GM21447 (cell line): Measurements from ENCODE around the gene RPRML.
"Not testable (repeated sequence)": the region's sequence is repeated elsewhere in the genome, so short reads cannot be mapped to it uniquely, and the experiment has no call there.

Source experiments
- ATAC-seq: cut with Tn5 transposase; IDR thresholded peaks from one replicate; pipeline ENCODE4 v1.9.1; 2021; ENCODE audit not compliant: unreplicated experiment

Gene RPRML

DNA sequence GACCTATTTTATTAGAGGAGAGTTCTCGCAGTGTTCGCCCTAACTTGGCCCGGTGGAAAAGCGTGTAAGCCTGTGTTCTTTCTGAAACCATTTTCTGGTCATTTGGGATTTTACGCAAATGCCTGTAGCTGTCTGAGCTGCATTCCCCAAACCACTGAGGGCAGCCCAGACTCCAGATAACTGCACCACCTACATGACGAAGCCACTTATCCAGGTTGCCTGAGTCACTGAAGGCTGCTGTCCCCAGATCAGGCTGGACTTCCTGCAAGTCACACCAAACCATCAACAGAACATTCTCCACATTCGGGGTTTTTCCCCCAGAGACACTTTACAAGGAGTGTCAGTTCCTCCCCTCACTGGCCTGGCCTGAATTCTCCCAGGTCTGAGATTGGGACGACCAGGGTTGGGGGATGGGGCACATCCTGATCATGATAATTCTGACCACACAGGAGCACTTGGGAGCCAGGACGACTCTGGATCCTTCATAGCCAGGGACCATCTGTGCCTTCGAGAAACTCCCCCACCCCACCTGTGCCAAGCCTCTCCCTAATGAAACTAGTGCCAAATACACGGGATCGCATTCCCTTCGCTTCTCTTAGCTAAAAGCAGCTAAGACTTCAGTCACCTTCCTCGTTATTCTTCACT, 2.3 kb downstream of the RPRML start:
- ATAC-seq, result no peak

- no peak for ATAC-seq
These were observed 3.8 kb downstream of the RPRML start for GRCh38 chr17:46975287-46975686.

DNA sequence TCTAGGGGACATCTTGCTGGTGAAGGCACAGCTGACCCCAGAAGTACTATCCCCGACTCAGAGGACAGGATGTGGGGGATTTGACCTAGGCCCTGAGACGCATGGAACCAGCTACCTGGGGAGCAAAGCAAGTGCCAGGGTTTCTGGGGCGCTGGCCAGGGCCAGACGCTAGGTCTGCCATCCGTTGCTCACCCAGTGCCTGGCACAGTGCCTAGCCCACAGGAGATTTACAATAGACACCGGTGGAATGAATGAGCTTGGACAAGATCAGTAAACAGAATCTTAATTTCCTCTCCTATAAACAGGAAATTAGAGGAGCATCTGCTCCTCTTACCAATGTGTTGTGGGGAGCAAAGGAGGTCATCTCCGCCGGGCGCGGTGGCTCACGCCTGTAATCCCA, 5.0 kb downstream of the RPRML start:
- no peak for ATAC-seq

GRCh38 chr17:46972346-46972745, 6.7 kb downstream of the RPRML start:
- ATAC-seq, result no peak

- ATAC-seq, result no peak
These were observed 7.3 kb downstream of the RPRML start for GRCh38 chr17:46971647-46972300.

DNA sequence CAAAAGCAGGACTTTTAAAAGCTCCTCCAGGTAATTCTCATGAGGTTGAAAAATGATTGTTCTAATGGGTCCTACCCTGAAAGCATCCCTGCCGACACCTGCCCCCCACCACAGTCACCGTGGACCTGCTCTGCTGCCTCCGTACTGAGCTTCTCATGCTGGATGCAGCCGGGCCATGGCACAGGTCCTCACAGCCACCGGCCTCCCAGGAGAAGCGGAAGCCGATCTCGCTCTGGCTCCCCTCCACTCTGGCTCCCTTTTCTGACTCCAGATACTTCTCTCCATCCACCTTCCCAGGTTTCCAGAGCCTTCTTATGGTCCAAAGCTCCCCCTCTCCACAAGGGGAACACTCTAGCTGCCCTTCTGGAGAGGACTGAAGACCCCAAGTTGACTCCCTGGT, 10.2 kb downstream of the RPRML start:
- ATAC-seq, result no peak

GRCh38 chr17:46968224-46968834, 10.7 kb downstream of the RPRML start:
- no peak for ATAC-seq

DNA sequence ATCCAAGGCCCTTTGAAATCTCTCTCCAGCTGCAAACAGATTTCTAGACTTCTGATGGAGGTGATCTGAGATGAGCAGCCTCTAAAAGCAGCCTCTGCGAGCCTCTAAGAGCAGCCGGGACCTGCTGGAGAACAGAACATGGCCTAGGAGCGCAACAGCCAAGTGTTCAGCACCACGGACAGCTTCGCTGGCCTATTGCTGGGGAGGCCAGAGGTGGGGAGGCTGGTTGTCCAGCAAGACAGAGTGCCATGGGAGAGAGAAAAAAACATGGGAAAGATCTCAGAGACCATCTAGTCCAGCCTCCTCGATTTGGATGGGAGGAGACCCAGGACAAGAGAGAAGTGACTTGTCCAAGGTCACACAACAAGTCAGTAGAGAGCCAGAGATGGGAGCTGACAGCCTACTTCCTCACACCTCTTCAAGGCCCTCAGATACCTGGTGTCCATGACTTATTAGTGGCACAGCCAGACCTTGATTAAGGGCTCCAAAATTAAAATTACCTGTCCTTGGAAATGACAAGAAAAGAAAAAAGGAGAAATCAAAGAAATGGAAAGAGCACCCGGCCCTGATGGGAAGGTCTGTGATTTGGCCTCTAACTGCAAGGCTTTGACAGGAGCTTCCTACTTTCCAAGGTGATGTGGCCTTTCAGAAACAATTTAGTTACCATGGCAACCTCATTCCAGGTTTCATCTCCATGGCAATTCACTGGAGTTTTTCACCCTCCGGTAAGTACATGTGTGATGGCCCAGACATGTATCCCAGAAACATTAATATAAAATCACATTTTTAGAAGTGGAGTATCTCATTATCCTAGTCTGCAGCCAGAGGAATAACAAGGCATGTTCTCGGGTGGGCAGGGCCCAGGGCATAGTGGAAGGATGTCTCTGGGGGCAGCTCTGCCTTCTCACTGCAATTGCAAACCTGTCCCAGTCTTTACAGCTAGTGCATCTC, 14.5 kb downstream of the RPRML start:
- ATAC-seq, result no peak

DNA sequence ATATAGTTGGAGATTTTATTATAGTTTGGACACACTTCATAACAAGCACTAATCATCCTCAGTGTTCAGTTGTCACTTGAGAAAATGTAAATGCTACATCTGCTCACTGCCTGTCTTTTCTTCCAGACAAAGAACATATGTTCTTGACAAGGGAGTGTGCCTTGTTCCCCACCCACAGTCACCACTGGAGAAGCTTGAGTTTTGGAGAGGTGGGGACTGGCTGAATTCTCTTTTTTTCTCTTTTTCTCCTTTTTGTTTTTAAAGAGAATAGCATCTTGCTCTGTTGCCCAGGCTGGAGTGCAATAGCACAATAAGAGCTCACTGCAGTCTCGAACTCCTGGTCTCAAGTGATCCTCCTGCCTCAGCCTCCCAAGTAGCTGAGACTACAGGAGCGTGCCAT, 15.5 kb downstream of the RPRML start:
- ATAC-seq, result no peak

GRCh38 chr17:46962374-46962790, 16.7 kb downstream of the RPRML start:
- no peak for ATAC-seq

DNA sequence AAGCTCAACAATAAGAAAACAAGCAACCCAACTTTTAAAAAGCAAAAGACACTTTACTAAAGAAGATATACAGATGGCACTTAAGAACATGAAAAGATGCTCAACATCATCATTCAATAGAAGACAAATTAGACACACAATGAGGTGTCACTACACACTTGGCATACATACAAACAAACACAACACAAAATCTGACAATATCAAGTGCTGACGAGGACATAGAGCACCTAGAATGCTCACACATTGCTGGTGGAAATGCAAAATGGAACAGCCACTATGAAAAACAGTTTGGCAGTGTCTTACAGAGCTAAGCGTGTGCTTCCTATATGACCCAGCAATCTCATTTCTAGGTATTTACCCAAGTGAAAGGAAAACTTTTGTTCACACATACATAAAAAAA, 18.9 kb downstream of the RPRML start:
- ATAC-seq, result no peak

GRCh38 chr17:46958041-46958591, 20.9 kb downstream of the RPRML start:
- ATAC-seq, result no peak

DNA sequence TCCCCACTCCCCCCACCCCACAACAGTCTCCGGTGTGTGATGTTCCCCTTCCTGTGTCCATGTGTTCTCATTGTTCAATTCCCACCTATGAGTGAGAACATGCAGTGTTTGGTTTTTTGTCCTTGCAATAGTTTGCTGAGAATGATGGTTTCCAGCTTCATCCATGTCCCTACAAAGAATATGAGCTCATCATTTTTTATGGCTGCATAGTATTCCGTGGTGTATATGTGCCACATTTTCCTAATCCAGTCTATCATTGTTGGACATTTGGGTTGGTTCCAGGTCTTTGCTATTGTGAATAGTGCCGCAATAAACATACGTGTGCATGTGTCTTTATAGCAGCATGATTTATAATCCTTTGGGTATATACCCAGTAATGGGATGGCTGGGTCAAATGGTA, 25.9 kb downstream of the RPRML start:
- ATAC-seq, result not testable (repeated sequence)

- ATAC-seq, result no peak
These were observed 26.9 kb downstream of the RPRML start for GRCh38 chr17:46952115-46952514.

GRCh38 chr17:46951706-46952105, 27.3 kb downstream of the RPRML start:
- ATAC-seq, result no peak

GRCh38 chr17:46950997-46951621, 27.9 kb downstream of the RPRML start:
- ATAC-seq, result no peak

DNA sequence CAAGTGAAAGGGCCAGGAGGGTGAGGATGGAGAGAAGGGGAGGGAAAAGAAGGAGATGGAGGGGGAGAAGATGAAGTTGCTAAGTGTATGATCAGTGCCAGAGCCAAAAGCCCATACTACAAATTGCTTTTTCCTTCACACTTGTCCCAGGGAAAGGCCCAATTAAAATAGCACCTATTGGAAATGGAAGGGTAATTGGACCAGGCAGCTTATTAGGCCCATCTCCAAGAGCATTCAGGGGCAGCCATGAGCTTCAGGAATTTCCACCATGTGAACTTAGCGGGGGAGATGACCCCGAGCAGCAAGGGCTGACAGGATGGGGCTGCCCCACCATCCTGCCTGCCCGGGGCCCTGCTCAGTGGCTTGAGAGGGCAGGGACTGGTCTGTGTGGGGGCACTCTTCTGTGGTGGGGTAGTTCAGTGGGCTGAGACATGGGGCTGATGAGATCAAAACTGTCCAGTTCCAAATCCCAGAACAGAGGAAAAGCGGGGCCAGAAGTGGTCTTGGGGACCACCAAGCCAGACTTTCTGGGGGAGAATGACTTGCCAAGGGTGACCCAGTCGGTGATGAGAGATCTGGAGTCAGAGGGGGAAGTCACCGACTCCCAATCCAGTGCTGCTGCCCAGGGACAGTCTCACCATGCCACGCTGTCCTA, 28.6 kb downstream of the RPRML start:
- ATAC-seq, result no peak

DNA sequence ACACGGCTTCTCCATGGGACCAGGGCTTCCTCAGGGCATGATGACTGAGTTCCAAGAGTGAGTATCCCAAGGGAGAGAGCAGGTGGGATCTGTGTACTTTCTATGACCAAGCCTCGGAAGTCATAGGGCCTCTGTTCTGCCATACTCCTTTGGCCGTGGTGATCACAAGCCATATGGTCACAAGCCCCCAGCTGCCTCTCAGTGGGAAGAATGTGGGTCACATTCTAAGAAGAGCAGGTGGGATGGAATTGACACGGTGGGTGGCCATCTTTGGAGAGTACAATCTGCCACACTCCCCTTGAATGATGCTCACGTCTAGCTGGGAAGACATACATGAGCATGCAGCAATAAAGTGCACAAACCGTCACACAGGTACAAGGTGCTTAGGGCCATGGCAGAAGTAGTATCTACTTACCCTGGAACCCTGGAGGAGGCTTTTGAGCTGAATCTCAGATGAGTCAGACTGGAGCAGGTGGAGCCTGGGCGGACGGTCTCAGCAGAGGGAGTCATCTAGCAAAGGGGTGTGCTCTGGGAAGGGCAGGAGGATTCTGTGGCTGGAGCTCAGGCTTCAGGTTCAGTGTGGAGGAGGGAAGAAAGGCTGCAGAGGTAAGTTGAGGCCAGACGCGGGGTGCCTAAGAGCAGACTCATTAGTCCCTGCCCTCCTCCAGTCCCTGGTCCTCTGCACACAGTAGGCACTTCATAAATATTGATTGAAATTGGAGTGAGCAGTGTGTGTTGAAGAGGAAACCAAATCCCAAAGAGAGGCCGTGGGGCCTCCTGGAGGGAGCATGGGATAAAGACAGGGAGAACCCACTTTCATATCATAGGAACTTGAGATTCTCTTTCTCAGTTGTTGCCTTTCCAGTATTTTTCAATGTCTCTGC, 29.5 kb downstream of the RPRML start:
- ATAC-seq, result no peak

DNA sequence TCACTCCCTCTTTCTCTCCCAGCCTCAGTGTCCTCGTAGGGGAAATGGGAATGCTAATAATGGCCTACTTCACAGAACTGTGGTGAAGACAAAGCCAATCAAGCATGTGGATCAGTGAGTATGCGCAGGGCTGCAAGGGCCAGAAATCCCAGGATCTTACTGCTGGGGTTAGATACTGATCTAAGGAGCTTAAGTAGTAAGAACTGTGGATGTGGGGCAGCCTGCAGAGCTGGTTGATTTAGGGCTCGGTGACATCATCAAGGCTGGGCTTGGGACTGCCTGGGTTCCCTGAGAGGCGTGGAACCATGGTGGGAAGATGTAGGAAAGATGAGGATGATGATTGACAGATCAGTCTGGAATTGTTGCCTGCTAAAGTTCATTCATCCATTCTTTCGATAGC, 30.5 kb downstream of the RPRML start:
- ATAC-seq, result no peak
